Prostate gland (tissue), 2 donors: ENCODE measurements around the gene RNU1-3.
"Not testable (repeated sequence)": the region's sequence is repeated elsewhere in the genome, so short reads cannot be mapped to it uniquely, and the experiment has no call there.

Experiments used
- POLR2AphosphoS5 ChIP-seq: sonication (generic); formaldehyde crosslinking; IDR thresholded peaks from one replicate; pipeline ENCODE4 v1.6.1; 2017; ENCODE audit warnings: antibody characterized with exemption
- TF ChIP-seq, protein P1 (sequence below), 4 experiments: fragments of 200-600 bp in 2 of 4; fragments of 450-650 bp in 2 of 4; sonication (generic) in 2 of 4; IDR thresholded peaks; 1 replicate in 3 of 4; 2 replicates in 1 of 4; pipeline ENCODE4 v1.5.1; 2016 to 2019; ENCODE audit warnings: antibody characterized with exemption in 4 of 4, mild to moderate bottlenecking in 2 of 4, moderate library complexity in 2 of 4

DNA sequence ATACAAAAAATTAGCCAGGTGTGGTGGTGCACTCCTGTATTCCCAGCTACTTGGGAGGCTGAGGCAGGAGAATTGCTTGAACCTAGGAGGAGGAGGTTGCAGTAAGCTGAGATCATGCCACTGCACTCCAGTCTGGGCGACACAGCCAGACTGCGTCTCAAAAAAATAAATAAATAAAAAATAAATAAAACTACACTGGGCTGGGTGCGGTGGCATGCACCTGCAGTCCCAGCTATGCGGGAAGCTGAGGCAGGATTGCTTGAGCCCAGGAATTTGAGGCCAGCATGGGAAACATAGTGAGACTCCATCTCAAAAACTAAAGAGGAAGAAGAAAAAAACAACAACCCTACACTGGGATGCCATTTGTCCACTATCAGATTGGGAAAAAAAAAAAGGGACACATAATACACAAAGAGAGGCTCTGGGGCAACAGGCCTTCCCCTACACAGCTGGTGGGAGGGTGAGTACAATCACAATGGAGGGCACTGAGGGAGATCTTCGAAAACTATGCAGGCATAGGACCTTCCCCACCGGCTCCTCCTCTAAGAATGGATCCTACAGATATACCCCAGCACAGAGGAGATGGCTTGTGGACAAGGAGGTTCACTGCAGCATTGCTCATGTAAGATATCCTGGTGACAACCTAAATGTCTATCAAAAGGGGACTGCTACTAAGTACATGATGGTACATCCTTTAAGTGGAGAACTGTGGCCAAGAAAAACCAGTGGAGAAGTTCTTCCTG, 33.0 kb downstream of the RNU1-3 start:
- TF ChIP-seq, protein P1, sequence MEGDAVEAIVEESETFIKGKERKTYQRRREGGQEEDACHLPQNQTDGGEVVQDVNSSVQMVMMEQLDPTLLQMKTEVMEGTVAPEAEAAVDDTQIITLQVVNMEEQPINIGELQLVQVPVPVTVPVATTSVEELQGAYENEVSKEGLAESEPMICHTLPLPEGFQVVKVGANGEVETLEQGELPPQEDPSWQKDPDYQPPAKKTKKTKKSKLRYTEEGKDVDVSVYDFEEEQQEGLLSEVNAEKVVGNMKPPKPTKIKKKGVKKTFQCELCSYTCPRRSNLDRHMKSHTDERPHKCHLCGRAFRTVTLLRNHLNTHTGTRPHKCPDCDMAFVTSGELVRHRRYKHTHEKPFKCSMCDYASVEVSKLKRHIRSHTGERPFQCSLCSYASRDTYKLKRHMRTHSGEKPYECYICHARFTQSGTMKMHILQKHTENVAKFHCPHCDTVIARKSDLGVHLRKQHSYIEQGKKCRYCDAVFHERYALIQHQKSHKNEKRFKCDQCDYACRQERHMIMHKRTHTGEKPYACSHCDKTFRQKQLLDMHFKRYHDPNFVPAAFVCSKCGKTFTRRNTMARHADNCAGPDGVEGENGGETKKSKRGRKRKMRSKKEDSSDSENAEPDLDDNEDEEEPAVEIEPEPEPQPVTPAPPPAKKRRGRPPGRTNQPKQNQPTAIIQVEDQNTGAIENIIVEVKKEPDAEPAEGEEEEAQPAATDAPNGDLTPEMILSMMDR (IDR thresholded peaks at IDR 0.05) = not testable (repeated sequence)
- TF ChIP-seq POLR2AphosphoS5 = not testable (repeated sequence)
